Heart left ventricle (tissue), 13 donors: ENCODE data around the gene PCP2.

ENCODE experiments used
- POLR2A ChIP-seq, 2 donors: fragments of 450-650 bp; IDR thresholded peaks; one replicate each; pipeline ENCODE4 v1.6.1; 2017; ENCODE audit warnings: antibody characterized with exemption in 2 of 2, mild to moderate bottlenecking in 2 of 2, moderate library complexity in 2 of 2
- TF ChIP-seq, protein P1 (sequence below), 12 donors: fragments of 200-600 bp; sonication (generic) in 4 of 12; IDR thresholded peaks; one replicate each; pipeline versions ENCODE4 v1.5.0 to v1.8.0; 2018 to 2022; ENCODE audit warnings: antibody characterized with exemption in 12 of 12, mild to moderate bottlenecking in 5 of 12
- donor health status: ischemic (EF 13 %, LVEDD 7.1; RV severe dilation, severe dysfunction).
- donor health status: DM: no; HTN: yes; CAD: no.
- donor health status: DM: no; HTN: no; CAD: no.
- donor health status: ischemic (EF 25% LVEDD 6.9; RV normal size, moderate dysfunction).
- donor health status: ischemic (EF 25% LVEDD 5.7; RV mildly dilated, moderate dysfunction).
- donor health status: ischemic (EF 35%, LVEDD 5.7; RV mildly dilated, moderate dysfunction).
- donor health status: nonischemic (EF 11% LVEDD 7.7; RV severe dilation, severe dysfunction).
- donor health status: DM: yes; HTN: yes; CAD: no.
- donor health status: PGD.
- donor health status: ischemic (EF 29% LVEDD 5.4; RV normal size, mild dysfunction).
- donor health status: nonischemic (EF 23%, LVEDD 6.1; RV moderate dilation, normal function).

DNA sequence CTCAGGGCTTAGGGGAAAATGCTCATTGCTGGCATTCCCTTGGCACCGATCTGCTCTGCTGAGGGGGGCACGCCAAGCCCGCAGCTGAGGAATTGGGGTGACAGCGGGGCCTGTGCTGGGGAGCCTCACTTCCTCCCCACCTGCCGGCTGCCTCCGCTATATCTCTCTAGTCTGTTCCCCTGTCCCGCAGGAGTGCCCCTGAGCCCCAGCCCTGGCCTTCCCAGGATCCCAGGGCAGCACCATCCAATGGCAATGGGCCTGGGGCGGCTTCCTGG is 12.8 kb upstream of the PCP2 start:
- TF ChIP-seq, protein P1, sequence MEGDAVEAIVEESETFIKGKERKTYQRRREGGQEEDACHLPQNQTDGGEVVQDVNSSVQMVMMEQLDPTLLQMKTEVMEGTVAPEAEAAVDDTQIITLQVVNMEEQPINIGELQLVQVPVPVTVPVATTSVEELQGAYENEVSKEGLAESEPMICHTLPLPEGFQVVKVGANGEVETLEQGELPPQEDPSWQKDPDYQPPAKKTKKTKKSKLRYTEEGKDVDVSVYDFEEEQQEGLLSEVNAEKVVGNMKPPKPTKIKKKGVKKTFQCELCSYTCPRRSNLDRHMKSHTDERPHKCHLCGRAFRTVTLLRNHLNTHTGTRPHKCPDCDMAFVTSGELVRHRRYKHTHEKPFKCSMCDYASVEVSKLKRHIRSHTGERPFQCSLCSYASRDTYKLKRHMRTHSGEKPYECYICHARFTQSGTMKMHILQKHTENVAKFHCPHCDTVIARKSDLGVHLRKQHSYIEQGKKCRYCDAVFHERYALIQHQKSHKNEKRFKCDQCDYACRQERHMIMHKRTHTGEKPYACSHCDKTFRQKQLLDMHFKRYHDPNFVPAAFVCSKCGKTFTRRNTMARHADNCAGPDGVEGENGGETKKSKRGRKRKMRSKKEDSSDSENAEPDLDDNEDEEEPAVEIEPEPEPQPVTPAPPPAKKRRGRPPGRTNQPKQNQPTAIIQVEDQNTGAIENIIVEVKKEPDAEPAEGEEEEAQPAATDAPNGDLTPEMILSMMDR (IDR thresholded peaks at IDR 0.05) = no peak
- no peak for TF ChIP-seq POLR2A (IDR thresholded peaks at IDR 0.05)
